ENCODE measurements around the gene DISP2.

Gene DISP2

GRCh38 chr15:40420793-40421192, 62.8 kb downstream of the DISP2 start:
- TF ChIP-seq CTCF (IDR thresholded peaks at IDR 0.05; ENCODE audit: low read depth, low read length): no peak
- Histone ChIP-seq H3K27me3 (ENCODE audit: insufficient read depth, low read depth, severe bottlenecking) (no peaks in the 10 kb centered on the region), H3K9me3 (ENCODE audit: severe bottlenecking) (no peaks in the 10 kb centered on the region), H3K27ac (peak overlapping the region; percentile 85), H3K36me3 (peaks cover 23% of the 10 kb centered on the region), H3K4me3 (ENCODE audit: low read depth, low read length) (no peak overlapping the region)
- DNase-seq: no peak

GRCh38 chr15:40421246-40422157, 63.5 kb downstream of the DISP2 start:
- Histone ChIP-seq H3K9me3 (ENCODE audit: severe bottlenecking) (no peaks in the 10 kb centered on the region), H3K27ac (peak overlapping the region; percentile 85), H3K27me3 (ENCODE audit: insufficient read depth, low read depth, severe bottlenecking) (no peaks in the 10 kb centered on the region), H3K36me3 (peaks cover 16% of the 10 kb centered on the region), H3K4me3 (ENCODE audit: low read depth, low read length) (peak overlapping the region; percentile 29)
- TF ChIP-seq CTCF (IDR thresholded peaks at IDR 0.05; ENCODE audit: low read depth, low read length): peak; percentile 94
- DNase-seq: peak; percentile 91

- no peaks in the 10 kb centered on the region; the same call in 1 of the 2 replicates for H3K36me3 ChIP-seq
- no peak for DNase-seq
Observed at GRCh38 chr15:40424483-40425115, 66.6 kb downstream of the DISP2 start.

GRCh38 chr15:40425681-40426080, 67.7 kb downstream of the DISP2 start:
- H3K36me3 ChIP-seq: no peaks in the 10 kb centered on the region; the same call in 1 of the 2 replicates
- no peak overlapping the region for H3K27ac ChIP-seq
- no peaks in the 10 kb centered on the region for H3K27me3 ChIP-seq (ENCODE audit: insufficient read depth, low read depth, severe bottlenecking)
- no peak for DNase-seq
- no peak for TF ChIP-seq CTCF (IDR thresholded peaks at IDR 0.05; ENCODE audit: low read depth, low read length)
- H3K9me3 ChIP-seq (ENCODE audit: severe bottlenecking): no peaks in the 10 kb centered on the region
- H3K4me3 ChIP-seq (ENCODE audit: low read depth, low read length): no peak overlapping the region

More at GRCh38 chr15:40424483-40425115, 66.6 kb downstream of the DISP2 start:
- Histone ChIP-seq H3K27ac (no peak overlapping the region), H3K27me3 (ENCODE audit: insufficient read depth, low read depth, severe bottlenecking) (no peaks in the 10 kb centered on the region), H3K4me3 (ENCODE audit: low read depth, low read length) (no peak overlapping the region), H3K9me3 (ENCODE audit: severe bottlenecking) (no peaks in the 10 kb centered on the region)
- no peak for TF ChIP-seq CTCF (IDR thresholded peaks at IDR 0.05; ENCODE audit: low read depth, low read length)

GRCh38 chr15:40427188-40427587, 69.2 kb downstream of the DISP2 start:
- DNase-seq: no peak

More at GRCh38 chr15:40427188-40427587, 69.2 kb downstream of the DISP2 start:
- Histone ChIP-seq H3K27ac (no peak overlapping the region), H3K27me3 (ENCODE audit: insufficient read depth, low read depth, severe bottlenecking) (no peaks in the 10 kb centered on the region), H3K9me3 (ENCODE audit: severe bottlenecking) (no peaks in the 10 kb centered on the region), H3K4me3 (ENCODE audit: low read depth, low read length) (no peak overlapping the region), H3K36me3 (no peaks in the 10 kb centered on the region)
- TF ChIP-seq CTCF (IDR thresholded peaks at IDR 0.05; ENCODE audit: low read depth, low read length): no peak
